Fibroblast of skin of abdomen (primary cell): ENCODE data around the gene DCD. TPM values are rescaled to one million over a fixed set of nuclear protein-coding genes. Genes with fewer than 3 reads are reported as not detected.
"Not testable (repeated sequence)": the region's sequence is repeated elsewhere in the genome, so short reads cannot be mapped to it uniquely, and the experiment has no call there.

Experiments
- DNase-seq: peaks from one replicate; pipeline ENCODE4 v3.0.0-alpha.2; 2013
- polyA plus RNA-seq, 2 experiments: library from polyadenylated mRNA; unstranded; fragments of 120-200 nt; gene quantifications; one replicate each; pipeline ENCODE4 v1.2.1, GENCODE V29; 2013; ENCODE audit not compliant: insufficient read length in 2 of 2

The DCD gene
- polyA plus RNA-seq (2013, experiment 1 of 2; ENCODE audit: insufficient read length) = not detected
- polyA plus RNA-seq (2013, experiment 2 of 2; ENCODE audit: insufficient read length) = not detected

DNA sequence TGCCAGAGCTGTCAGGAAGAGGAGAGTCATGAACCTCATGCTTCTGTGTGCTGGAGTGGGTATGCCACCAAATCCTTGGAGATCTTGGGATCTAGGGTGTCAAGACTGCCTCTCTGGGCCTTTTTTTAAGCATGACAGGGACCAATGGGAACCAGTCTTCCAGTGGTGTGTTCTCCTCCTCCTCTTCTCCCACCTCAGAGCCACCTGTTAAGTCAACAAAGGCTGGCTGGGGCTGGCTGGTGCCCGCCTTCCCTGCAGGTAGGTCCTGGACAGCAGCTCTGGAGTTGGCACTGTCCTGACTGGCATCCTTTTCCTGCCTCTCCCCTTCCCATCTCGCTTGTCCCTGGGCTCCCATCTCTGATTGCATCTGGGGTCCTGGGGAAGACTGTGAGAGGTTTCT, at the start of gene DCD:
DCD (minus strand) TSS at position 101 of the 400 bp plus-strand sequence; CDS start at position 39, 62 bp downstream.
- no peak for DNase-seq

- DNase-seq = no peak
These were observed 49.7 kb upstream of the DCD start for GRCh38 chr12:54697851-54698250.

GRCh38 chr12:54692353-54692752, 44.2 kb upstream of the DCD start:
- DNase-seq = no peak

DNA sequence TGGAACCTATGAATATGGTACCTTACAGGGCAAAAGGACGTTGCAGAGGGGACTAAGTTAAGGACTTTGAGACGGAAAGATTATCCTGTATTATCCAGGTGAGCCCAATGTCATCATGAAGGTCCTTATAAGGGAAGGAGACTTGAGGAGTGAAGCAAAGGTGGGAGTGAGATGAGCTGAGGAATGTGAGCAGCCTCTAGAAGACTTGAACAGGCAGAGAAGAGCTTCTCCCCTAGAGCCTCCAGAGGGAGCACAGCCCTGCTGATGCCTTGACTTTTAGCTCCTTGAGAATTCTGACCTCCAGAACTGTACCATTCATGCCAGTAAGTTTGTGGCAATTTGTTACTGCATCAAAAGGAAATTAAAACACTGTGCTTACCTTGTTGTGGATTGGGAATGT, 41.8 kb upstream of the DCD start:
- no peak for DNase-seq

- DNase-seq = no peak
These were observed 40.8 kb upstream of the DCD start for GRCh38 chr12:54689034-54689372.

DNA sequence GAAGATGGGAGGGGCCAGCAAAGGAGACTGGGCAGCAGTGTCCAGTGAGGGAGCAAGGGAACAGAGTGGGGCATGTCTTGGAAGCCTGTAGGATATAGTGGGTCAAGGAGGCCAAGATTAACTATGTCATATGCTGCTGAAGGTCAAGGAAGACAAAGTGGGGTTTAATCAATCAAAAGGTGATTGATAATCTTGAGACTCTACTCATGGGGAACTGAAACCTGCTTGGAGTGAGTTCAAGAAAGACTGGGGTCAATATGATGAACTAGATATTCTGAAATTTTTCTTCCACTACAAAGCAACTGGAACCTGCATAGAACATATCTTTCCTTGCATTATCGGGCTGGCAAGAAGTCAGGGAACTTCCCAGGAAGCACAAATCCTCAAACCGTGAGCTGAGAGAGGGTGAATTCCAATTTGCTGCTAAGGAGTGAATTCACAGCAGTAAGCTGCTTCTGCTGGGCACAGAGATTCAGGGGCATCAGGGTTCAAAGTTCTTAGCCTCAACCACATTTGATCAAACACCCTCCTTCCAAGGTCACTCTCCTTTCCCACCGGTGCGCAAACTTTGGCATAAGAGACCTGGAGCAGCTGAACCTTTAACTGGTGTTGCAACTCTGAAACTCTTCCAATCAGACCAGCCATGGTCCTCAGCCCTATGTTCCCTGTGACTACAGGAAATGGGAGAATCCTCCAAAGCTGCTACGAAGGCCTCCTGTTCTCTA, 40.3 kb upstream of the DCD start:
- no peak for DNase-seq

GRCh38 chr12:54684636-54685630, 36.8 kb upstream of the DCD start:
- no peak for DNase-seq

GRCh38 chr12:54683398-54683797, 35.2 kb upstream of the DCD start:
- DNase-seq = no peak

- no peak for DNase-seq
These were observed 34.5 kb upstream of the DCD start for GRCh38 chr12:54682674-54683073.

- no peak for DNase-seq
These were observed 32.2 kb upstream of the DCD start for GRCh38 chr12:54680374-54680773.

DNA sequence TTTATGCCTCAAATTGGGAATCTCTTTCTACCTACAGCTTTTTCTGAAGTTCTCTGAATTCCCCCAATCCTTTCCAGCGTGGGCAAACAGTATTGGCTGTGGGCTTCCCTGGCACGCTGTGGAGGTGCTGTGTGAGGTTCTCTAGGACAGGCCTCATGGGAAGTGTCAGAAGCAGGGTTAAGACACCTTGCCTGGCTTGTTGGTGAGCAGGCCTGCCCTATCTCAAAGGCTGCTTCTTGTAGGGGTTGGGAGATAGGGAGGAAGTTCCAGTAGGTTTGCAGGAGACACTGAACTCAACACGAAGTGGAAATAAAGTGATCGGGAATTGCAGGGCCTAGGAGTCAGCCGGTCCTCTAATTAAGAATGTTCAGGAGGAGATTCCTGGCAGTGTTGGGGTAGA, 30.0 kb upstream of the DCD start:
- no peak for DNase-seq

GRCh38 chr12:54667945-54668344, 19.8 kb upstream of the DCD start:
- no peak for DNase-seq

DNA sequence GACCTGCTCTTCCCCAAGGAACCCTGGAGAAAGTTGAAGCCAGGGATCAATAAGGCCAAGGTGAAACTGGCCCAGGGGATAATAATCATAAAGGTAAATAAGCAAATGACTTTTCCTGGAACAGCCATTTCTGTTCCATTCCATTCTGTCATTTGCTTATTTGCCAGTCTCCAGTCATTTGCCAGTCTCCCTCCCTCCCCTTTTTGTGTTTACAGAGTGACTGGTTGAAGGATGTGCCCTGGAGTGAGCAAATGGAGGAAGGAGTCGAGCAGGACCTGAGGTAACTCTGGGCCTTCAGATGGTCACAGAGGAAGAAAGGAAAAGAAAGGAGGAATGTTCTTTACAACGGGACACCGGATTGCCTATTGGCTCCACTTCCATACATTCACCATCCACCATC, 17.8 kb upstream of the DCD start:
- no peak for DNase-seq

- DNase-seq = not testable (repeated sequence)
These were observed 17.0 kb upstream of the DCD start for GRCh38 chr12:54665022-54665635.

DNA sequence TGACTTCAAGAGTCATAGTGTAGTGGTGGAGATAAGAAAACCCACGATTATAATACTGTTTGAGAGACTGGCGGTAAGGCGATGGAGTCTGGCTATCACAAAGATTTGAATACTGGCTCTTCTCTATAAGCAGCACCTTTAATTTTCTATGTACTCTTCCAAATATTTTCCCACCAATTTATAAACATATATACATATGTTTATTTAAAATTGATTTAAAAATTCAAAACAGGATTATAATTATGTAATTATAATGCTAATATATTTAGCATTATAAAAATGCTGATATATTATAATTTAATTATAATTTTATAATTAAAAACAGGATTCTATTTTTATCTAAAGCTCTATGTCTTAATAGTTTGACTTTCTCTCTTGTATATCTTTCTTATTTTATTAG, 15.4 kb upstream of the DCD start:
- DNase-seq = no peak

DNA sequence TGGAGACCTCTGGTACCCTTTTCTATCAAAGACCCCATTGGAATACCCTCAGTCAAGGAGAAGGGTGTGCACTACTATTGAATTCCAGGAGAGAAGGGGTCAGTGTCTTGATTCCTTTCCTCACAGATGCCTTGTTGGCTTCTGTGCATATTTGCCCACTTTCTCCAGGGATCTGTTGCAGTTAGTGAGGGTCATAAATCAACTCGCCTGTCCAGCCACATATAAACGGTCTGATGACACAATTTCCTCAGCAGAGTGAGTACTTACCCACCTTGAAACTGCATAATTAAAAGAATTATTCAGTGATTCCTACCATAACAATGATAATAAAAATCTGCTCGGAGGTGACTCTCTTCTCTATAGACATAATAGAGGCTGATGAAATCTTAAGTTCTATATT, 13.9 kb upstream of the DCD start:
- no peak for DNase-seq

DNA sequence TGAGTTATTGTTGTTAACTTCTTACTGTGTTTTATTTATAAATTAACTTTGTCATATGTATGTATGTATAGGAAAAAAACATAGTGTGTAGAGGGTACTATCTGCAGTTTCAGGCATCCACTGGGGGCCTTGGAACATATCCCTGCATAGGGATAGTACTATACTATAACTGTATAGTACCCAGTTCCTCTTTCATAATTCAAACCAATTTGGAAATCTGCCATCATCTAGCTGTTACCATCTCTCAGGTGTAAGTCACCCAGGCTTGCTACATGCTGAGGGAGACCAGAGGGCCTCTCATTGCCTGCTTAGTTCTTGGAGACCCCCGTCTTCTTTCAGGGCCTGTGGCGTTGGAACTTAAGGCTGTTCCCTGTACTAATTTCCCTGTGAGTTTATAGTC, 12.9 kb upstream of the DCD start:
- DNase-seq = no peak

DNA sequence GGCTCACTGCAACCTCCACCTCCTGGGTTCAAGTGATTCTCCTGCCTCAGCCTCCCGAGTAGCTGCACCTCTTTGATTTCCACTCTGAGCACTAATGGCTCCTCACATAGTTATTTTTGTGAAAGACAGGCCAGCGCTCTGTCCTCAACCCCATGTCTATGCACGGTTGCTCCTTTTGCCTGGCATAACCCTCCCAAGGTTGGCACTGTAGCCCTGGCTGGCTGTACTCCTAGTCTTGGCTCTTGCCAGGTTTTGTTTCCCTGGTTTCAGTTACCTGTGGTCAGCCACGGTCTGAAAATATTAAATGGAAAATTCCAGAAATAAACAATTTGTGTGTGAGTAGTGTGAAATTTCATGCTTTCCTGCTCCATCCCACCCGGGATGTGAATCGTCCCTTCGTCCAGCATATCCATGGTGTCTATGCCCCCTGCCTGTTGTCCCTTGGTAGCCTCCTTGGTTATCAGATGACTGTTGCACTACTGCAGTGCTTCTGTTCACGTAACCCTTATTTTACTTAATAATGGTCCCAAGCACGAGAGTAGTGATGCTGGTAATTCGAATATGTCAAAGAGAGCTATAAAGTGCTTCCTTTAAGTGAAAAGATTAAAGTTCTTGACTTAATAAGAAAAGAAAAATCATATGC, 12.3 kb upstream of the DCD start:
- no peak for DNase-seq

DNA sequence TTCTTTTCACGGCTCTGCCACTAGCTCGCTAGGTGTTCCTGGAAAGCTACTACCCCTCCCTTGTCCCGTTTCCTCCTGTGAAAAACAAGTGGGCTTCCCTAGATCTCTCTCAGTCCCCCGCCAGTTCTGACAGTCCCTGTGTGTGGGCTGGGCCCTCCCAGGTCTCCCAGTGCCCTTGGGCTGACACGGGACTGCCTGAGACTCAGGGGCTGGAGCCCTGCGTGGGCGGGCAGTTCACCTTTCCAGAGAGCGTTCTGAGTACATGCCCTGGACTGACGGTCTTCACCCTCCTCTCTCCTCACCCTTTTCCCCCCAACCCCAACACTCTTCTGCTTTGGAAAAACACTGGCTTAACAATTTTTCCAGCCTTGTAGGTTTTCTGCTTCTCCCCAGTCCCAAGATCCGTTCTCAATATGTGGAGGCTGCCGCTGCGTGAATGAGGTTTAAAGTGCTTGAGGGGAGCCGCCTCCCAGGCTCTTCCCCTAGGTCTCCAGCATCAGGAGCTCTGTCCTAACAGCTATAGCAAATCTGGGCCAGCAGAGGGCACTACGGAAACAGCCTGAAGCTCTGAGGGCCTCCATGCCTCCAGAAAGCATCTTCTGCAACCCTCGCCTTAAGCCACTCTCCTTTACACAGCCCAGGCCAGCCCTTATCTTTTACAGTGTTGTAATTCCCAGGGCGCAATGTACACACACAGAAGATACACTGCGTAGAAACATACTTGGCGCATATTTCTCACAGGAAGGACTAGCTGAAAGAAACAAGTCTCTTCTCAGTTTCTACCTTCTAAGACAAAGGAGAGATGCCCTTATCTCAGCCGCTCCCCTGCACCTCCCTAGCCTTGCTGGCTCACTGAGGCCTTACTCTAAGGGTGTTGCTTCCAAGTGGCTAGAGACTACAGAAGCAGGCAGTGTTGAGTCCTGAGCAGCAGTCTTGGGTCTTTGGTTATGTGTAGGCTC, 10.4 kb upstream of the DCD start:
- DNase-seq = no peak

GRCh38 chr12:54657105-54657607, 9.0 kb upstream of the DCD start:
- no peak for DNase-seq

GRCh38 chr12:54654926-54655325, 6.8 kb upstream of the DCD start:
- DNase-seq = no peak
